SK-N-MC (cell line): ENCODE measurements around the gene EHD4.

ENCODE experiments used
- DNase-seq: peaks from one replicate; pipeline ENCODE4 v3.0.0-alpha.2; 2011; ENCODE audit warnings: low read depth, low spot score
- H3K27ac ChIP-seq: fragments of 200-600 bp; sonication (generic); 2 replicates; pipeline ENCODE4 v1.5.1; 2016; ENCODE audit warnings: mixed run types
- H3K36me3 ChIP-seq: fragments of 200-600 bp; sonication (generic); 2 replicates; pipeline ENCODE4 v1.6.1; 2017; ENCODE audit warnings: antibody characterized with exemption, low read length, mixed read lengths; ENCODE audit not compliant: insufficient read depth
- H3K4me3 ChIP-seq: fragments of 200-600 bp; sonication (generic); 2 replicates; pipeline ENCODE4 v1.5.1; 2016
- H3K9ac ChIP-seq: fragments of 200-600 bp; sonication (generic); 2 replicates; pipeline ENCODE4 v1.8.0; 2017; ENCODE audit warnings: mixed run types, mixed read lengths; ENCODE audit not compliant: insufficient read length
- H3K9me3 ChIP-seq: fragments of 200-600 bp; sonication (generic); 2 replicates; pipeline ENCODE4 v1.6.1; 2017; ENCODE audit warnings: low read depth, mild to moderate bottlenecking, antibody characterized with exemption, low read length, moderate library complexity, mixed read lengths
- EZH2 ChIP-seq: fragments of 200-600 bp; sonication (generic); IDR thresholded peaks from one replicate; pipeline ENCODE4 v1.6.1; 2017; ENCODE audit warnings: antibody characterized with exemption
- FOXP2 ChIP-seq: optimal IDR thresholded peaks from 2 replicates; pipeline ENCODE3; 2011; ENCODE audit warnings: mild to moderate bottlenecking, moderate library complexity; ENCODE audit not compliant: insufficient read depth; ENCODE audit errors: extremely low read length, control extremely low read depth
- POLR2AphosphoS5 ChIP-seq: IDR thresholded peaks from 2 replicates; pipeline ENCODE4 v1.6.1; 2012; ENCODE audit warnings: mild to moderate bottlenecking, low read depth, low read length, borderline replicate concordance

EHD4 gene

GRCh38 chr15:41997845-41998244, 25.5 kb upstream of the EHD4 start:
- no peaks in the 10 kb centered on the region for H3K36me3 ChIP-seq

GRCh38 chr15:41996921-41997592, 24.7 kb upstream of the EHD4 start:
- Histone ChIP-seq H3K4me3 (no peak overlapping the region), H3K27ac (no peak overlapping the region), H3K9me3 (no peaks in the 10 kb centered on the region), H3K9ac (no peak overlapping the region), H3K36me3 (no peaks in the 10 kb centered on the region)
- TF ChIP-seq EZH2: no peak
- TF ChIP-seq FOXP2: no peak
- TF ChIP-seq POLR2AphosphoS5: no peak
- no peak for DNase-seq

More at GRCh38 chr15:41997845-41998244, 25.5 kb upstream of the EHD4 start:
- no peak for TF ChIP-seq POLR2AphosphoS5
- no peak for TF ChIP-seq EZH2
- no peak for TF ChIP-seq FOXP2
- no peak for DNase-seq
- Histone ChIP-seq H3K27ac (no peak overlapping the region), H3K9me3 (no peaks in the 10 kb centered on the region), H3K9ac (no peak overlapping the region), H3K4me3 (no peak overlapping the region)

- Histone ChIP-seq H3K27ac (no peak overlapping the region), H3K9me3 (no peaks in the 10 kb centered on the region), H3K9ac (no peak overlapping the region), H3K4me3 (no peak overlapping the region), H3K36me3 (no peaks in the 10 kb centered on the region)
- no peak for DNase-seq
- TF ChIP-seq POLR2AphosphoS5: no peak
- no peak for TF ChIP-seq FOXP2
- TF ChIP-seq EZH2: no peak
These were observed 24.0 kb upstream of the EHD4 start for GRCh38 chr15:41996376-41996775.

GRCh38 chr15:41995476-41995855, 23.1 kb upstream of the EHD4 start:
- no peak overlapping the region for H3K27ac ChIP-seq
- TF ChIP-seq EZH2: no peak
- no peak for TF ChIP-seq FOXP2
- TF ChIP-seq POLR2AphosphoS5: no peak
- H3K36me3 ChIP-seq: no peaks in the 10 kb centered on the region
- no peaks in the 10 kb centered on the region for H3K9me3 ChIP-seq
- no peak overlapping the region for H3K9ac ChIP-seq
- no peak for DNase-seq
- no peak overlapping the region for H3K4me3 ChIP-seq

- DNase-seq: no peak
- no peak overlapping the region for H3K27ac ChIP-seq
- H3K4me3 ChIP-seq: no peak overlapping the region
- H3K9ac ChIP-seq: no peak overlapping the region
- no peaks in the 10 kb centered on the region for H3K9me3 ChIP-seq
- TF ChIP-seq FOXP2: no peak
- TF ChIP-seq EZH2: no peak
- TF ChIP-seq POLR2AphosphoS5: no peak
- no peaks in the 10 kb centered on the region for H3K36me3 ChIP-seq
These were observed 22.6 kb upstream of the EHD4 start for GRCh38 chr15:41994772-41995475.

- no peak for DNase-seq
- Histone ChIP-seq H3K4me3 (no peak overlapping the region), H3K9ac (no peak overlapping the region), H3K9me3 (no peaks in the 10 kb centered on the region), H3K27ac (no peak overlapping the region), H3K36me3 (no peaks in the 10 kb centered on the region)
- TF ChIP-seq FOXP2 (no peak), EZH2 (no peak), POLR2AphosphoS5 (no peak)
These were observed 21.9 kb upstream of the EHD4 start for GRCh38 chr15:41994171-41994650.

GRCh38 chr15:41993472-41994170, 21.3 kb upstream of the EHD4 start:
- Histone ChIP-seq H3K4me3 (no peak overlapping the region), H3K9me3 (no peaks in the 10 kb centered on the region), H3K27ac (no peak overlapping the region), H3K36me3 (no peaks in the 10 kb centered on the region), H3K9ac (no peak overlapping the region)
- TF ChIP-seq POLR2AphosphoS5: no peak
- no peak for TF ChIP-seq EZH2
- TF ChIP-seq FOXP2: no peak
- DNase-seq: no peak

GRCh38 chr15:41992803-41993190, 20.4 kb upstream of the EHD4 start:
- Histone ChIP-seq H3K9ac (no peak overlapping the region), H3K27ac (no peak overlapping the region), H3K9me3 (no peaks in the 10 kb centered on the region), H3K36me3 (no peaks in the 10 kb centered on the region), H3K4me3 (no peak overlapping the region)
- TF ChIP-seq EZH2 (no peak), POLR2AphosphoS5 (no peak), FOXP2 (no peak)
- DNase-seq: no peak
